Lower lobe of right lung (tissue), 2 donors: ENCODE measurements around the gene STK39. TPM values are rescaled to one million over a fixed set of nuclear protein-coding genes. Genes with fewer than 3 reads are reported as not detected.
"Not testable (repeated sequence)": the region's sequence is repeated elsewhere in the genome, so short reads cannot be mapped to it uniquely, and the experiment has no call there.

ENCODE experiments used
- ATAC-seq, 2 donors: fragments of 200-7000 bp; cut with Tn5 transposase; one replicate each; pipeline ENCODE4 v1.9.1; 2020 to 2022; ENCODE audit warnings: mild to moderate bottlenecking in 2 of 2, moderate library complexity in 2 of 2
- DNase-seq: peaks from one replicate; pipeline ENCODE4 v3.0.0-alpha.2; 2020
- H3K27ac ChIP-seq: fragments of 200-600 bp; one replicate; pipeline ENCODE4 v1.8.0; 2022
- H3K27me3 ChIP-seq: fragments of 200-600 bp; one replicate; pipeline ENCODE4 v1.8.0; 2022; ENCODE audit warnings: low read depth
- H3K36me3 ChIP-seq: fragments of 200-600 bp; one replicate; pipeline ENCODE4 v1.8.0; 2022; ENCODE audit warnings: mild to moderate bottlenecking
- H3K4me1 ChIP-seq: fragments of 200-600 bp; one replicate; pipeline ENCODE4 v1.8.0; 2022
- H3K4me3 ChIP-seq: fragments of 200-600 bp; one replicate; pipeline ENCODE4 v1.8.0; 2022; ENCODE audit warnings: mild to moderate bottlenecking
- H3K9me3 ChIP-seq: fragments of 200-600 bp; one replicate; pipeline ENCODE4 v1.8.0; 2022
- CTCF ChIP-seq: fragments of 200-600 bp; IDR thresholded peaks from one replicate; pipeline ENCODE4 v1.8.0; 2022; ENCODE audit warnings: antibody characterized with exemption, mild to moderate bottlenecking
- intact Hi-C: fragments of 100-400 bp; cut with DNase I; formaldehyde crosslinking; loops from one replicate; pipeline ENCODE4 v1.11.0; 2022
- total RNA-seq: library from RNA; stranded (reverse); fragmentation: NEBNext Ultra II Directional; extraction: Animal tissue kit (Norgen Biotek cat#: 25700); gene quantifications from one replicate; pipeline ENCODE4 v1.2.1, GENCODE V29; 2021
- donor health status: DM: no; HTN: yes; CAD: no; lungs with severe emphysema.

STK39 gene
- total RNA-seq, 1 donor from 2014 or later: 12.6 TPM

- no peak for DNase-seq
- H3K4me3 ChIP-seq: no peak overlapping the region
- intact Hi-C loops: no loop called here
These were observed 200.2 kb downstream of the STK39 start for GRCh38 chr2:168047091-168047690.

GRCh38 chr2:168044579-168044978 is 202.8 kb downstream of the STK39 start:
- H3K36me3 ChIP-seq: no peaks in the 10 kb centered on the region
- no peaks in the 10 kb centered on the region for H3K27me3 ChIP-seq
- no peak overlapping the region for H3K4me3 ChIP-seq
- H3K4me1 ChIP-seq: no peaks in the 10 kb centered on the region
- H3K9me3 ChIP-seq: no peaks in the 10 kb centered on the region
- TF ChIP-seq CTCF: no peak
- H3K27ac ChIP-seq: no peak overlapping the region
- no peak for DNase-seq
- intact Hi-C loops: no loop called here
- ATAC-seq: no peak

More at GRCh38 chr2:168047091-168047690, 200.2 kb downstream of the STK39 start:
- Histone ChIP-seq H3K36me3 (no peaks in the 10 kb centered on the region), H3K9me3 (no peaks in the 10 kb centered on the region), H3K4me1 (no peaks in the 10 kb centered on the region), H3K27ac (no peak overlapping the region), H3K27me3 (no peaks in the 10 kb centered on the region)
- TF ChIP-seq CTCF: no peak
- ATAC-seq: no peak

GRCh38 chr2:168044176-168044575 is 203.2 kb downstream of the STK39 start:
- no peak overlapping the region for H3K27ac ChIP-seq
- H3K27me3 ChIP-seq: no peaks in the 10 kb centered on the region
- no peak overlapping the region for H3K4me3 ChIP-seq
- H3K36me3 ChIP-seq: no peaks in the 10 kb centered on the region
- no peak for ATAC-seq
- no peak for DNase-seq
- H3K9me3 ChIP-seq: no peaks in the 10 kb centered on the region
- intact Hi-C loops: no loop called here
- H3K4me1 ChIP-seq: no peaks in the 10 kb centered on the region
- no peak for TF ChIP-seq CTCF

- H3K27ac ChIP-seq, DNase-seq, H3K27me3 ChIP-seq, H3K4me3 ChIP-seq, H3K9me3 ChIP-seq, intact Hi-C loops, H3K36me3 ChIP-seq, H3K4me1 ChIP-seq, ATAC-seq: not testable (repeated sequence)
These were observed 205.1 kb downstream of the STK39 start for GRCh38 chr2:168042127-168042824.

GRCh38 chr2:168039881-168040280 is 207.5 kb downstream of the STK39 start:
- Histone ChIP-seq H3K4me1 (no peaks in the 10 kb centered on the region), H3K4me3 (no peak overlapping the region), H3K27me3 (no peaks in the 10 kb centered on the region), H3K27ac (no peak overlapping the region), H3K36me3 (no peaks in the 10 kb centered on the region), H3K9me3 (no peaks in the 10 kb centered on the region)
- no peak for TF ChIP-seq CTCF
- intact Hi-C loops: no loop called here
- DNase-seq (no peak), ATAC-seq (no peak)

GRCh38 chr2:168037778-168038177 is 209.6 kb downstream of the STK39 start:
- no peaks in the 10 kb centered on the region for H3K4me1 ChIP-seq
- no peak overlapping the region for H3K27ac ChIP-seq
- intact Hi-C loops: no loop called here
- DNase-seq: no peak
- no peak overlapping the region for H3K4me3 ChIP-seq
- H3K36me3 ChIP-seq: no peaks in the 10 kb centered on the region
- H3K9me3 ChIP-seq: no peaks in the 10 kb centered on the region
- no peak for ATAC-seq
- TF ChIP-seq CTCF: no peak
- H3K27me3 ChIP-seq: no peaks in the 10 kb centered on the region
